ENCODE results near the gene PHLDA1. TPM values are rescaled to one million over a fixed set of nuclear protein-coding genes. Genes with fewer than 3 reads are reported as not detected.
"Not testable (repeated sequence)": the region's sequence is repeated elsewhere in the genome, so short reads cannot be mapped to it uniquely, and the experiment has no call there.

Gene PHLDA1
- total RNA-seq, 1 donor from 2014 or later, result 169 TPM

GRCh38 chr12:75994069-75994740, 37.4 kb downstream of the PHLDA1 start:
- Mint-ChIP-seq H3K27me3 (ENCODE audit: unreplicated experiment) (peaks cover 2% of the 10 kb centered on the region), H3K27ac (ENCODE audit: unreplicated experiment) (no peak overlapping the region), H3K4me1 (ENCODE audit: low read depth, unreplicated experiment) (peaks cover 3% of the 10 kb centered on the region), H3K4me3 (ENCODE audit: unreplicated experiment) (no peak overlapping the region), H3K36me3 (ENCODE audit: unreplicated experiment) (no peaks in the 10 kb centered on the region), H3K9me3 (ENCODE audit: unreplicated experiment) (no peaks in the 10 kb centered on the region)
- no peak for DNase-seq
- TF ChIP-seq CTCF (IDR thresholded peaks at IDR 0.05; ENCODE audit: partially characterized antibody, unreplicated experiment), result no peak

GRCh38 chr12:75991753-75992152, 39.8 kb downstream of the PHLDA1 start:
- Mint-ChIP-seq H3K9me3 (ENCODE audit: unreplicated experiment) (peaks cover 6% of the 10 kb centered on the region), H3K27ac (ENCODE audit: unreplicated experiment) (no peak overlapping the region), H3K27me3 (ENCODE audit: unreplicated experiment) (peaks cover 5% of the 10 kb centered on the region), H3K4me1 (ENCODE audit: low read depth, unreplicated experiment) (peaks cover 3% of the 10 kb centered on the region), H3K36me3 (ENCODE audit: unreplicated experiment) (peaks cover 10% of the 10 kb centered on the region), H3K4me3 (ENCODE audit: unreplicated experiment) (no peak overlapping the region)
- DNase-seq, result no peak
- TF ChIP-seq CTCF (IDR thresholded peaks at IDR 0.05; ENCODE audit: partially characterized antibody, unreplicated experiment), result no peak

GRCh38 chr12:75990189-75990912, 41.2 kb downstream of the PHLDA1 start:
- Mint-ChIP-seq H3K27me3 (ENCODE audit: unreplicated experiment) (peaks cover 5% of the 10 kb centered on the region), H3K27ac (ENCODE audit: unreplicated experiment) (no peak overlapping the region)

GRCh38 chr12:75987709-75988108, 43.9 kb downstream of the PHLDA1 start:
- not testable (repeated sequence) for DNase-seq; H3K27me3 Mint-ChIP-seq (ENCODE audit: unreplicated experiment); H3K27ac Mint-ChIP-seq (ENCODE audit: unreplicated experiment); H3K4me1 Mint-ChIP-seq (ENCODE audit: low read depth, unreplicated experiment); H3K4me3 Mint-ChIP-seq (ENCODE audit: unreplicated experiment); H3K36me3 Mint-ChIP-seq (ENCODE audit: unreplicated experiment); H3K9me3 Mint-ChIP-seq (ENCODE audit: unreplicated experiment)

More at GRCh38 chr12:75990189-75990912, 41.2 kb downstream of the PHLDA1 start:
- no peak for TF ChIP-seq CTCF (IDR thresholded peaks at IDR 0.05; ENCODE audit: partially characterized antibody, unreplicated experiment)
- DNase-seq, result no peak
- peaks cover 6% of the 10 kb centered on the region for H3K9me3 Mint-ChIP-seq (ENCODE audit: unreplicated experiment)
- peaks cover 3% of the 10 kb centered on the region for H3K4me1 Mint-ChIP-seq (ENCODE audit: low read depth, unreplicated experiment)
- H3K4me3 Mint-ChIP-seq (ENCODE audit: unreplicated experiment), result no peak overlapping the region
- H3K36me3 Mint-ChIP-seq (ENCODE audit: unreplicated experiment), result peaks cover 10% of the 10 kb centered on the region

- peaks cover 6% of the 10 kb centered on the region for H3K9me3 Mint-ChIP-seq (ENCODE audit: unreplicated experiment)
- H3K27me3 Mint-ChIP-seq (ENCODE audit: unreplicated experiment), result peaks cover 3% of the 10 kb centered on the region
- H3K4me1 Mint-ChIP-seq (ENCODE audit: low read depth, unreplicated experiment), result no peaks in the 10 kb centered on the region
- TF ChIP-seq CTCF (IDR thresholded peaks at IDR 0.05; ENCODE audit: partially characterized antibody, unreplicated experiment), result no peak
- no peak for DNase-seq
- no peak overlapping the region for H3K4me3 Mint-ChIP-seq (ENCODE audit: unreplicated experiment)
- no peak overlapping the region for H3K27ac Mint-ChIP-seq (ENCODE audit: unreplicated experiment)
- peaks cover 10% of the 10 kb centered on the region for H3K36me3 Mint-ChIP-seq (ENCODE audit: unreplicated experiment)
These were observed 45.4 kb downstream of the PHLDA1 start for GRCh38 chr12:75986001-75986746.
